GM21529 (cell line): ENCODE measurements around the gene MALAT1.
A peak's percentile ranks its signal among the peaks of the same experiment; 100 is the strongest.

Source experiments
- ATAC-seq: cut with Tn5 transposase; IDR thresholded peaks from one replicate; pipeline ENCODE4 v1.9.1; 2021; ENCODE audit not compliant: unreplicated experiment

The MALAT1 gene

DNA sequence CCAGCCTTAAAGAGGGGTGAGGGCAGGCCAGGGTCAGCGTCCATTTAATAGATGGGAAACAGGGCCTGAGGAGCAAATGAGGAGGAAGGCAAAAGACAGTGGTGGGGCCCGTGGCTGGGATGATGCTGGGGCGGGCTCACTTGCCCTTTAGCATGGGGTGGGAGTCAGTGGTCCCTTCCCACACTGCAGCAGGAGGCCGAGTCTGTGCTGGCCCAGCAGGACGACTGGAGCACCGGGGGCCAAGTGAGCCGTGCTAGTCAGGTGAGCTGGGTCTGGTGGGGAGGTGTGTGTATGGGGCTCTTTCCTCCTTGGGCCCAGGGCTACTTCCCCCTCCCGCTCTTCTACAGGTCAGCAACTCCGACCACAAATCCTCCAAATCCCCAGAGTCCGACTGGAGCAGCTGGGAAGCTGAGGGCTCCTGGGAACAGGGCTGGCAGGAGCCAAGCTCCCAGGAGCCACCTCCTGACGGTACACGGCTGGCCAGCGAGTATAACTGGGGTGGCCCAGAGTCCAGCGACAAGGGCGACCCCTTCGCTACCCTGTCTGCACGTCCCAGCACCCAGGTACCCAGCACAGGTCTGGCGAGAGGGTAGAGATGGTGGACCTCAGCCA, 38.9 kb downstream of the MALAT1 start:
- no peak for ATAC-seq

DNA sequence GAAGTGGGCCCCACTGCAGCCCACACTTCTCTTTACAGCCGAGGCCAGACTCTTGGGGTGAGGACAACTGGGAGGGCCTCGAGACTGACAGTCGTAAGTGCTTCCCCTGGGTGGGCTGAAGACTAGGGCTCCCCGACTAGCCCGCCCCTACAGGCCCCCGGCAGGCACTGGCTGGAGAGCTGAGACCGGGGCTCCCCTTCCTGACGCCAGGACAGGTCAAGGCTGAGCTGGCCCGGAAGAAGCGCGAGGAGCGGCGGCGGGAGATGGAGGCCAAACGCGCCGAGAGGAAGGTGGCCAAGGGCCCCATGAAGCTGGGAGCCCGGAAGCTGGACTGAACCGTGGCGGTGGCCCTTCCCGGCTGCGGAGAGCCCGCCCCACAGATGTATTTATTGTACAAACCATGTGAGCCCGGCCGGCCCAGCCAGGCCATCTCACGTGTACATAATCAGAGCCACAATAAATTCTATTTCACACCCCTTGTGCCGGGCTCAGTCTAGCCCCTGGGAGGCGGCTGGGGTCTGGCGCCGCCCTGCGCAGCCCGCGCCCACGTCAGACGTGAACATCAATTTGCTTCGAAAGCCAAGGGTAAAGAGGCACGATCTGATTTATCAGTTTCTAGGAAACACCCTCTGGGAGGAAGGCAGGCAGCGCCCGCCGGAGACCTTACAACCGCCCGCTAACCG, 39.5 kb downstream of the MALAT1 start:
- no peak for ATAC-seq

- no peak for ATAC-seq
Measured at GRCh38 chr11:65538915-65539743, 40.3 kb downstream of the MALAT1 start.

- peak; percentile 49 for ATAC-seq
Measured at GRCh38 chr11:65539744-65540289, 41.0 kb downstream of the MALAT1 start.

- peak; percentile 65 for ATAC-seq
Measured at GRCh38 chr11:65540290-65541092, 41.6 kb downstream of the MALAT1 start.

DNA sequence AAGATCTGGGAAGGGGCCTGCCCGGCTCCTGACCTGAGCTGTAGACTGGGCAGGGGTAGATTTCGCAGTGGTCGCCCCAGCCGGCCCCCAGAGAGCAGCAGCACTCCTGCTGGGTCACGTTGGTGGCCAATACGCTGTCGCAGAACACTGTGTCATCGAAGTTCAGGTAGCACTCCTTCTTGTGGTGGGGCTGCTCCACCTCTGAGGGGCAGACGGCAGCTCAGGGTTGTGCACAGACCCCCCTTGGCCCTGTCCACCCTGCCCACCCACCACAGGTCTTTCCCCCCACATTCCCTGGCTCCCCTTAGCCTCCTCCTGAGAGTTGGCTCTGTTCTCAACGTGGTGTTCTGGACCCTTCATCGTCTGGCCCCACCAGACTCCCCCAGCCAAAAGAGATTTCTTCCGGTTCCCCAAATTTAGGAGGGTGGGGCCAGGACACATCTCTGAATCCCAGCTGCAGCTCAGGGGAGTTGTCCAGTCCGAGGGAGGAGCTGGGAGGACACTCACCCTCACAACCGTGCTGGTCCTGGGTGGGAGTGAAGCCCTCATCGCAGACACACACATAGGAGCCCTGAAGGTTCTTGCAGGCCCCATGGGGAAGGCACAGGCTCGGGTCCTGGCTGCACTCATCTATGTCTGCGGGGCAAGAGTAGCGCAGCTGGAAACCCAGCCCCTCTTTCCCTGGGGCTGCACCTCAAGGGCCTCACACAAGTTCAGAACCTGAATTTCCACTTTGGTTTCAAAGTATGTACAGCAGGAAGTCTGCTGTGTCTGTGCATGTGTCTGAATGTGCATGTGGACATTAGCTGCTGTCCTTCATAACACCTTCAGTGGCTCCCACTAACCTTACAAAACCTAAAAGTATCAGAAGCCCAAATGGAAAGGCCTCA, 42.5 kb downstream of the MALAT1 start:
- no peak for ATAC-seq

DNA sequence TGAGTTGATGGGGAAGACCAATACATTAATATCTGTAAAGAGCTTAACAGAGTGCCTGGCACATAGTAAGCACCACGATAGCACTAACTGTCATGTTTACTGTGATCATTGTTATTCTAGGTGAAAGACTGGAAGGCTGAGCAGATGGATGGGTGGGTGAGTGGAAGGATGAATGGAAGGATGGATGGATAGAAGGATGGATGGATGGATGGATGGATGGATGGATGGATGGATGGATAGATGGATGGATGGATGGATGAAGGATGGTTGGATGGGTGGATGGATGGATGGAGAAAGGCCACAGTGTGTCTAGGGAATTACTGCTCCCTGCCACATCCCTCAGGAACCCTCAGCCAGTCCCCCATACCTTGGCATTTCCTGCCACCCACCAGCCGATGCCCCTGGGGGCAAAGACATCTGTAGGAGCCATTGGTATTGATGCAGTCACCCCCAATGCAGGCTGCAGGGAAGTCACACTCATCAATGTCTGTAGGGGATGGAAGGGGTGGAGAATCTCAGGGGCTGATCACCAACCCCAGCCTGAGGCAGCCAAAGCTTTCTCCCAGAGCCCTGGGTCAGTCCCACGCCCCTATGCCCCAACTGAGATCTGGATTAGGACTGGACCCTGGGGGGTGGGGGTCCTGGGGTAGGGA, 44.0 kb downstream of the MALAT1 start:
- ATAC-seq: no peak

- no peak for ATAC-seq
Measured at GRCh38 chr11:65545853-65546216, 47.0 kb downstream of the MALAT1 start.

DNA sequence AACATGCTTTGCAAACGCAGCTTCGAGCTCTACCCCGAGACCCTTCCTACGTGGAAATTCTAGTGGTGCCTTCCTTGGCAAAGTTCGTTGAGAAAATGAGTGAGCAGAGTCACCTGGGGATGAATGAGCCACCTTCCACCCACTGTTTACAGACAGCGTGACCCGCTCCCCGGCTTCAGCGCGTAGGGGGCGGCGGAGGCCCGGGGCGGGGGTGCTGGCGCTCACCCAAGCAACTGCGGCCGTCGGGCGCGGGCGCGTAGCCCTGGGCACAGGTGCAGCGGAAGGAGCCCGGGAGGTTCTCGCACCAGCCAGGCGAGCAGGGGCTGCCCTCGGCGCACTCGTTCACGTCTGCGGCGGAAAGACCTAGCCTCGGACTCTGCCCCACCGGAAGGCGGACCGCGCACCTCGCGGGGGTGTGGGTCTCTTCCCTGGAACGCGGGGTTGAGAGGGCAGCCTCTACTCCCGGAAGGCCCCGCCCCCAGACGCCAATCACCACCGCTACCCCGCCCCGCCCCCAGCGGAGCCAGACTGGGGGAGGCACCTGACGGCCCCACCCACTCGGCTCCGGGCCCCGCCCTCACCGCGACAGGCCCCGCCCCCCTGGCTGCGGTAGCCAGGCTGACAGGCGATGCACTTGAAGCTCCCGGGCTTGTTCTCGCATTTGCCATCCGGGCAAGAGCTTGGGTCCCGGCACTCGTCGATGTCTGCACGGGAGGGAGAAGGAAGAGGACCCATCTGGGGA, 47.5 kb downstream of the MALAT1 start:
- peak; percentile 73 for ATAC-seq

- ATAC-seq: no peak
Measured at GRCh38 chr11:65547446-65548125, 48.7 kb downstream of the MALAT1 start.

GRCh38 chr11:65548395-65548794, 49.5 kb downstream of the MALAT1 start:
- no peak for ATAC-seq

- ATAC-seq: no peak
Measured at GRCh38 chr11:65549096-65549495, 50.3 kb downstream of the MALAT1 start.

GRCh38 chr11:65551572-65552387, 52.9 kb downstream of the MALAT1 start:
- peak; percentile 65 for ATAC-seq

DNA sequence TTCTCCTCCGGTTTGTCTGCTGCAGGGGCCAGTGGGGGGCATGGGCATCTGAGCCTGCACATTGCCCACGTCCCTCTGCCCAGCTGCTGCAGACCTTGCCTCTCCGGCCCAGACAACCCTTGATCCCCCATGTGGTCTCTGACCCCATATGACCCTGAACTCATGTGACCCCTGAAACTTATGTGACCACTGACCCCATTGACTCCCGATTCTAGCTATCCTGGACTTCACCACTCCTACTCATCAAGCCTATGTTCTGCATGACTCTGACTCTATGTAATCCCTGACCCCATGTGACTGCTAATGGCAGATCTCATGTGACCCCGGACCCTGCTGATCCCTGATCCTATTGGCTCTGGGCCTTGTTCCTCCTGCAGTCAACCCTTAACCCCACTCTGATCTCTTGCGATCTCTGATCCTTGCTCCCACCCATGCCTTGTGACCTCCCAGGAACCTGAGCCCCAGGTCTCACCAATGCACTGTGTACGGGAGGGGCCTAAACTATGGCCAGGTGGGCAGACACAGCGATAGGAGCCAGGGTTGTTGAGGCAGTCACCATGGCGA, 53.6 kb downstream of the MALAT1 start:
- no peak for ATAC-seq

DNA sequence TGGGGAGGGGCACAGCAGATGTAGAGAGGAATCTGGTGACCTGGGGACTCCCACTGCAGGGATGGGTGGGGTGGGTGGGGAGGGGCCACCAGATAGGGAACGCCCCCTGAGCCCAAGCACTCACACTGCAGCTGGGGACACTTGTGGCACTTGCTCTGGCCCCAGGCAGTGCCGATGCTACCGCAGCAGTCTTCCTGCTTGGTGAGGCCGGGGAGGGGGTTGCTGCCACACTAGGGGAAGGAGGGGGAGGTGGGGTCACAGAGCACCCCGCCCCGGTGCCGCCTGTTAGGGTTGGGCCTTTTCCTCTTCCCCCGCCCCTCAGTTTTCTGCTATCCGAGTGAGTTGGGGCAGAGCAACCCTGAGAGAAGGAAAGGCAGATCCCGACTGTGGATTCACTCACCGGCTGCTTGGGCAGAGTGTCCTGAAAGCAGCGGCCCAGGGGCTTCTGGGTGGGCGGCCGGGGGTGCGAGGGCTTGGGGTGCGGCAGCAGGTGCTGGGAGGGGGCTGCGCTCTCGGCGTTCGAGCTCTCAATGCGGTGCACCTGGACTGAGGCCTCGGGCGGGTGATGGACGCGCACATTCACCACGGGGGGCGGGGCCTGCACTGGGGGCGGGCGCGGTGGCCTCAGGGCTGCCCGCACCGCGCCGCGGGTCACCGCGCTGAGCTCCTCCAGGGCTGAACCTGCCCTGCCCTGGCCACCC, 54.6 kb downstream of the MALAT1 start:
- ATAC-seq: no peak

DNA sequence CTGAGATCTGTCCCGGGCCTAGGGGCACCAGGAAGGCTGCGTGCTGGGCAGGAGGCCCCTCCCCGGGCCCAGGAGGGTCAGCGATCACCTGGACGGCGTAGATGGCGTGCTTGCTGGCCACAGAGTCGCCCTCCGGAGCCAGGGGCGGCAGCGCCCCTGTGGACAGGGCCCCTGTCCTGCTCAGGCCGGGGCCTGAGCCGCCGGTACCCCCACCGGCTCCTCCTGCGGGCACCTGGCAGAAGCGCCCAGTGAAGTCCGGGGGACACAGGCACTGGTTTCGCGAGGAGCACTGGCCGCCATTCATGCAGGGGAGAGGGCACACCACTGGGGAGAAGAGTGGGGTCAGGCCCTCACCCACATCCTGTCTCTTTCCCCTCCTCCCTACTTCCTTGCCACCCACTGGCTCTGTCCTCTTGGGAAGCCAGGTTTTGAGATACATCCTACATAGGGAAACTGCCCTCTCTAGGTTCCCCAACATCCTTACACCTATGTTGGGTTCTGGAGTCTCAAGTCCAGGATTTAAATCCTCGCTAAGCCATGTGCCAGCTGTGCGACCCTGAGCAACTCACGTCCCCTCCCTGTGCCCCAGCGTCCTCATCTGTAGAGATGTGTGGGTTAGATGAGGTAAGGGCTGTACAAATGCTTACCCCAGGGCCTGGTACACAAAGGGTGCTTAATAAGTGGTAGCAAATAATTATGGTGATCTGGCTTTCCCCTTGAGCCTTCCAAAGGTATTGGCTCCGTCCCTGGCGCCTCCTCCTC, 55.4 kb downstream of the MALAT1 start:
- no peak for ATAC-seq
